Putamen (tissue), 1 donor: ENCODE results near the gene VARS2.

ENCODE experiments used
- DNase-seq: peaks from one replicate; pipeline ENCODE4 v3.0.0-alpha.2; 2016; ENCODE audit warnings: low spot score

Gene VARS2

GRCh38 chr6:30884521-30885480 is 29.2 kb upstream of the VARS2 start:
- DNase-seq, result peak; percentile 38

GRCh38 chr6:30885481-30885998 is 28.5 kb upstream of the VARS2 start:
- DNase-seq, result peak; percentile 46

GRCh38 chr6:30885999-30886896 is 27.8 kb upstream of the VARS2 start:
- DNase-seq, result peak; percentile 72

- no peak for DNase-seq
These were observed 27.2 kb upstream of the VARS2 start for GRCh38 chr6:30886897-30887255.

- peak; percentile 53 for DNase-seq
These were observed 25.9 kb upstream of the VARS2 start for GRCh38 chr6:30887901-30888815.

- no peak for DNase-seq
These were observed 25.1 kb upstream of the VARS2 start for GRCh38 chr6:30888816-30889495.

- no peak for DNase-seq
These were observed 24.5 kb upstream of the VARS2 start for GRCh38 chr6:30889496-30889885.

GRCh38 chr6:30889921-30890645 is 24.0 kb upstream of the VARS2 start:
- DNase-seq, result peak; percentile 88

GRCh38 chr6:30890646-30891449 is 23.2 kb upstream of the VARS2 start:
- no peak for DNase-seq

GRCh38 chr6:30891450-30891723 is 22.7 kb upstream of the VARS2 start:
- no peak for DNase-seq

GRCh38 chr6:30891816-30892538 is 22.1 kb upstream of the VARS2 start:
- no peak for DNase-seq

- no peak for DNase-seq
These were observed 20.9 kb upstream of the VARS2 start for GRCh38 chr6:30893001-30893591.

GRCh38 chr6:30893666-30894065 is 20.4 kb upstream of the VARS2 start:
- DNase-seq, result no peak

- DNase-seq, result no peak
These were observed 19.7 kb upstream of the VARS2 start for GRCh38 chr6:30894381-30894780.

- DNase-seq, result no peak
These were observed 19.1 kb upstream of the VARS2 start for GRCh38 chr6:30894935-30895334.

- no peak for DNase-seq
These were observed 18.7 kb upstream of the VARS2 start for GRCh38 chr6:30895343-30895742.

GRCh38 chr6:30896541-30896940 is 17.5 kb upstream of the VARS2 start:
- DNase-seq, result no peak

GRCh38 chr6:30897882-30898281 is 16.2 kb upstream of the VARS2 start:
- DNase-seq, result no peak
